ENCODE measurements around the gene RSRC2.

DNA sequence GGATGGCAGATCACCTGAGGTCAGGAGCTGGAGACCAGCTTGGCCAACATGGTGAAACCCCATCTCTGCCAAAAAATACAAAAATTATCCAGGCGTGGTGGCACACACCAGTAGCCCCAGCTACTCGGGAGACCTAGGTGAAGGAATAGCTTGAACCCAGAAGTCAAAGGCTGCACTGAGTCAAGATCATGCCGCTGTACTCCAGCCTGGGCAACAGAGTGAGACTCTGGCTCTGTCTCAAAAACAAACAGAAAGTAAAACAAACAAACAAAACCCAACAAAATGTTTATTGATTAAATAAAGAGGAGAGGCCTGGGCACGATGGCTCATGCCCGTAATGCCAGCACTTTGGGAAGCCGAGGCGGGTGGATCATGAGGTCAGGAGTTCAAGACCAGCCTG lies 31.5 kb downstream of the RSRC2 start:
- TF ChIP-seq, protein P1, sequence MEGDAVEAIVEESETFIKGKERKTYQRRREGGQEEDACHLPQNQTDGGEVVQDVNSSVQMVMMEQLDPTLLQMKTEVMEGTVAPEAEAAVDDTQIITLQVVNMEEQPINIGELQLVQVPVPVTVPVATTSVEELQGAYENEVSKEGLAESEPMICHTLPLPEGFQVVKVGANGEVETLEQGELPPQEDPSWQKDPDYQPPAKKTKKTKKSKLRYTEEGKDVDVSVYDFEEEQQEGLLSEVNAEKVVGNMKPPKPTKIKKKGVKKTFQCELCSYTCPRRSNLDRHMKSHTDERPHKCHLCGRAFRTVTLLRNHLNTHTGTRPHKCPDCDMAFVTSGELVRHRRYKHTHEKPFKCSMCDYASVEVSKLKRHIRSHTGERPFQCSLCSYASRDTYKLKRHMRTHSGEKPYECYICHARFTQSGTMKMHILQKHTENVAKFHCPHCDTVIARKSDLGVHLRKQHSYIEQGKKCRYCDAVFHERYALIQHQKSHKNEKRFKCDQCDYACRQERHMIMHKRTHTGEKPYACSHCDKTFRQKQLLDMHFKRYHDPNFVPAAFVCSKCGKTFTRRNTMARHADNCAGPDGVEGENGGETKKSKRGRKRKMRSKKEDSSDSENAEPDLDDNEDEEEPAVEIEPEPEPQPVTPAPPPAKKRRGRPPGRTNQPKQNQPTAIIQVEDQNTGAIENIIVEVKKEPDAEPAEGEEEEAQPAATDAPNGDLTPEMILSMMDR (IDR thresholded peaks at IDR 0.05) = no peak
- no peak for TF ChIP-seq POLR2A (IDR thresholded peaks at IDR 0.05)
